ENCODE measurements around the gene HNRNPA1L2.
"Not testable (repeated sequence)": the region's sequence is repeated elsewhere in the genome, so short reads cannot be mapped to it uniquely, and the experiment has no call there.

HNRNPA1L2 gene

DNA sequence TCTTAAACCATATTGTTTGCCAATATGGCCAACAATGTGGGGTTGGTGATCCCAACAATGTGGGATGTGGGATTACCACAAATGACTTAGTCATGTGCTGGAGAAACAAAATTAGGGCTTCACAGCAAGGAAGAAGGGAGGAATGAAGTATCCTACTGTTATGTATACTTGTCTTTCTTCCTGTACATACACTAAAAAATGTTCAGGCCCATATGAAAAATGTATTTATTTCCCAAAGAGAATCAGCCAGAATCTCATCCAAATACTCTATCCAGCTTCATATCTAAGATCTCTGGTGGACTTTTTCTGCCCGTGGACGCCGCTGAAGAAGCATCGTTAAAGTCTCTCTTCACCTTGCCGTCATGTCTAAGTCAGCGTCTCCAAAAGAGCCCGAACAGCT is at the start of gene HNRNPA1L2:
Gene HNRNPA1L2, plus strand, starts transcription at position 301 of the 400 bp plus-strand sequence. Its CDS starts 62 bp downstream, at position 363.
- DNase-seq (ENCODE audit: low read depth in 2 of 3, low spot score in 2 of 3) = no peak

DNA sequence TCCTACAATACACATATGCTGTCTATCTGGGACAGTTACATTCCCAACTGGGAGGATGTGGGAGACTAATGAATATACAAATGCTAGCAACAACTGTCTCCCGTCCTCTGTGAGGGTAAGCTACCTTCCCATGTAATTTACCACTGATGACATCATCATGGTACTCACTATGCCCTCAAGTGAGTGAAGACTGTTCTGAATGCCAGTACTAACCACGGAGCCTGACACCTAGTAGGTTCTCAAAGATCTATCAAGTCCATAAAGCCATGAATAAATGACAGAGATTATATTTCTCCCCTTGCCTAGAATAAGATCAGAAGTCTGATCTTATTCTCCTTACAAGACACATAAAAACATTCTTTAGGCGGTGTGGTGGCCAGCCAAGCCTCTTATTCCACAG is 49.1 kb upstream of the HNRNPA1L2 start:
- not testable (repeated sequence) for DNase-seq (ENCODE audit: low read depth in 2 of 3, low spot score in 2 of 3)

- not testable (repeated sequence) for DNase-seq (ENCODE audit: low read depth in 2 of 3, low spot score in 2 of 3)
Measured at GRCh38 chr13:52593812-52594211, 48.4 kb upstream of the HNRNPA1L2 start.

DNA sequence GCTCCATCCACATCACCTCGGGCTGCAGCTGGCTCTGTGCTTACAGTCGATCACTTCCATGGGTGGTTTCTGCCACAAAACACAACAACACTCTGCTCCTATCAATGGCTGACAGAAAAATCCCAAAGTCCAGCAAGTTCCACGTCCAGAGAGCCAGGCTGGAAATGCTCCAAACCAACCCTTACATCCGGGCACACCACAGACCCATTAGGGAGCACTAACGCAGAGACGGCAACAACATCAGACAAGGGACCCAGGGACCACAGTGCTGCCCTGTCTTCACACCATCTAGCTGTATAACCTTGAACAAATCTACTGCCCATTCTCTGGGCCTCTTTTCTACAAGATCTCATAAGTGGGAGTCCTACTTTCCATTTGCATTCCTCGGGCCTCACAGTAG is 47.9 kb upstream of the HNRNPA1L2 start:
- not testable (repeated sequence) for DNase-seq (ENCODE audit: low read depth in 2 of 3, low spot score in 2 of 3)

GRCh38 chr13:52597676-52598075 is 44.6 kb upstream of the HNRNPA1L2 start:
- no peak for DNase-seq (ENCODE audit: low read depth in 2 of 3, low spot score in 2 of 3)

DNA sequence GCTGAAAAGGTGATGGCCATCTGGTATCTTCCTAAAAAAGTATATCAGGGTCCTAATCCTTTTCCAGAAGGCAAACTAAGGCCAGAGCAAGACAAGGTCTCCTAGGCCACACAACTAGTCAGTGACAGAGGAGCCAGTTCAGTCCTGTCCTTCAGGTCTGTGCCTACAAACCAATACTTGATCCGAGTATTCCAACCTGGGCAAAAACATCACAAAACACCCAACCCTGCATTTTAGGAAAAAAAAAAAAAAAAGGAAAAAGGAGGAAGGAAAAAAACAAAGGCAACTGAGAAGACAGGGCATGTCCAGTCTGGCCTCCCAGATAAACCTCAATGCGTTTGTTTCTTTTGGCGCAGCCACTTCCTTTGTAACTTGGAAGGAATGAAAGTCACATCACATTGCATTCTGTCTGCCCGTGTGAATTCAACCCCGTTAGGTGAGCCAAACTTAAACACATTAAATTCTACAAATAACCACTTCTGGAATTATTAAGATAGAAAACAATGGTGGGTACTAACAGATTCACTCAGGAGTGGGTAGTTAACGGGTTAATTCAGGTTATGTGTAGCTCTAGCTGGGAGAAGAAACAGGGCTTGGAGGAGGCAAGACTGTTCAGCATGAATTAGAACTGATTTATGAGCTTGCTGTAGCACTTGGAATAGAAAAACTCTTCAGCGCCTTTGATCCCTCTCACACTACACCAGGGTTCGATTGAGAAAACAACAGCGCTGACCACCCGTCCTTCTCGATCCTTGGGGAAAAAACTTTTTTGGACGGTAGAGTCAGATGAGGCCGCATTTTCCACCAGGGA is 43.0 kb upstream of the HNRNPA1L2 start:
- no peak for DNase-seq (ENCODE audit: low read depth in 2 of 3, low spot score in 2 of 3)

DNA sequence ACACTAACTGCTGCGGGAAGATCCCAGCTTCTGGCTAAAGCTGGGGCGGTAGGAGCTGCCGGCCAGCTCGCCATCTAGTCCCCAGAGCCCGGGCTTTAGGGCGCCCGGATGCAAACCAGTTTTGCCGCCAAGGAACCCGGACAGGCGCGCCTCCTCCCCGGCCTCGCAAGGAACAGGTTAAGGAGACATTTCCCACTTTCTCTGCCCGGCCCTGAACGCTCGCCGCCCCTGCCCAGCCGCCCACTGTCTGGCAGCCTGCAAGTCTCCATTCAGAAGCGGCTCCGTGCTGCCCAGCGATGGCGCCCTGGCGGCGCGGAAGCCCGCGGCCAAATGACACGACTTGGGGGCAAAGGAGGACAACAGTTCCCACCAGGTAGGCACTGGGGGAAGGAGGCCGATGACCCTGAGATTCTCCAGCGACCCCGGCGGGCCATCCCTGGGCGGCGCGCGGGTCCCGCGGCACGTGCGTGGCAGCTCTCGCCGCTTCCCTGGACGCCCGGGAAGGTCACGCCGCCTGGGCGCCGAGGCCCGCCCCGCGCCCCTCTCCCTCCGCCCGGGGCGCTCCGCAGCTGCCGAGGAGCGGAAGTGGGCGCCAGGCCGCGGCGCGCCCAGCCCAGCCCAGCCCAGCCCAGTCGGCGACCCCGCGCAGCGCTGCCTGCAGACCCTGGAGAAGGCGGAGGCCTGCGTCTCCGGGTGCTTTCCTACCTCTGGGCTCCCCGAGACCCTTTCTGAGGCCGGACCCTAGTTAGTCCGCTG is 42.2 kb upstream of the HNRNPA1L2 start:
- no peak for DNase-seq (ENCODE audit: low read depth in 2 of 3, low spot score in 2 of 3)

DNA sequence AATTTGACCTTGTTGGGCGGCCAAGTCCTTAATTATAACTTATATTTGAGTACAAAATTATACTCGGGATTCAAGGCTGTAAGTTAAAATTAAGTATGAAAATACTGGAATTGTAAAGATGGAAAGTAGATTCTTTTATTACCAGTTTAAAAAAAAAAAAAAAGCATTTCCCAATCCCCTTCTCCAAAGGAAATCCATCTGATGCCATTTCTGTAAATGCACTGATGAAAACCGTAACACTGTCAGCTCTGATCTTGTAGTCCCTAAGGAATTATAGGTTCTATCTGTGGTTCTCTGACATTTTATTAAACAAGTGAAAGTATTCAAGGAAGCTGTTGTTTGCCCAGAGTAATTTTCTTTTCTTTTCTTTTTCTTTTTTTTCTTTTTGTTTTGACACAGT is 41.6 kb upstream of the HNRNPA1L2 start:
- no peak for DNase-seq (ENCODE audit: low read depth in 2 of 3, low spot score in 2 of 3)

- not testable (repeated sequence) for DNase-seq (ENCODE audit: low read depth in 2 of 3, low spot score in 2 of 3)
Measured at GRCh38 chr13:52603316-52603715, 38.9 kb upstream of the HNRNPA1L2 start.

GRCh38 chr13:52606126-52606525 is 36.1 kb upstream of the HNRNPA1L2 start:
- not testable (repeated sequence) for DNase-seq (ENCODE audit: low read depth in 2 of 3, low spot score in 2 of 3)

- not testable (repeated sequence) for DNase-seq (ENCODE audit: low read depth in 2 of 3, low spot score in 2 of 3)
Measured at GRCh38 chr13:52606795-52607194, 35.4 kb upstream of the HNRNPA1L2 start.

- not testable (repeated sequence) for DNase-seq (ENCODE audit: low read depth in 2 of 3, low spot score in 2 of 3)
Measured at GRCh38 chr13:52608184-52608583, 34.0 kb upstream of the HNRNPA1L2 start.

GRCh38 chr13:52609013-52609606 is 33.1 kb upstream of the HNRNPA1L2 start:
- DNase-seq (ENCODE audit: low read depth in 2 of 3, low spot score in 2 of 3) = not testable (repeated sequence)

DNA sequence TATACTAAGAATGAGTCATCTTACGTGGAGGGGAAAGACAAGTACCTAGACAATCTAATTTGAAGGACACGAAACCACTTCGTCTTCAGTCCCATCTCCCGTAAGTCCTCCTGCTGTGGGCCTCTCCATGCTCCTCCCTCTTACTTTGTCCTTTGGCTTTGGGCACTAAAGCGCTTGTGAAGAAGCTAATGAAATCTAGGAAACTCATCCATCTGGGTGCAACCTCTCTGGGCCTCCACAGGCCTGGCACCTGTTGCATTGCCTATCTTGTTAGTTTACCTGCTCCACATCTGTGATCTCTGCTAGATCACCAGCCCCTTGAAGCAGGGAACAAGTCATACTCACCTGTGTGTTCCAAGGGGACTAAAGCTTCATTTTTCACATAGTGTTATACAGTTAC is 32.1 kb upstream of the HNRNPA1L2 start:
- DNase-seq (ENCODE audit: low read depth in 2 of 3, low spot score in 2 of 3) = not testable (repeated sequence)

- no peak for DNase-seq (ENCODE audit: low read depth in 2 of 3, low spot score in 2 of 3)
Measured at GRCh38 chr13:52615134-52615801, 27.0 kb upstream of the HNRNPA1L2 start.

DNA sequence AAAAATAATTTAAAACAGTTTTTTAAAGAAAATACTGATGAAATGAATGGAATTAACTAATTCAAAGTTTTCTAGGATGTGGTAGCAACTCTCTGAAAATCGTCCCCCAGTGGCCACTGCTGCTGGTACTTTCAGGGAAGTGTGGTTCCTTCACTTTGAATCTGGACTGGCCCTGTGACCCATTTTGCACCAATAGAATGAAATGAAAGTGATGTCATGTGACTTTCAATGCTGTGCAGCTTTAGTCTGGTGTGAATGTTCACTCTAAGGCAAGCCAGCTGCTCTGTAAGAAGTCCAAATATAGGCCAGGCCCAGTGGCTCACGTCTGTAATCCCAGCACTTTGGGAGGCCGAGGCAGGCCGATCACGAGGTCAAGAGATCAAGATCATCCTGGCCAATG is 26.4 kb upstream of the HNRNPA1L2 start:
- no peak for DNase-seq (ENCODE audit: low read depth in 2 of 3, low spot score in 2 of 3)

GRCh38 chr13:52617070-52618060 is 24.9 kb upstream of the HNRNPA1L2 start:
- peak; percentile 68 to 70 (median 70) for DNase-seq (ENCODE audit: low read depth in 2 of 3, low spot score in 2 of 3)

DNA sequence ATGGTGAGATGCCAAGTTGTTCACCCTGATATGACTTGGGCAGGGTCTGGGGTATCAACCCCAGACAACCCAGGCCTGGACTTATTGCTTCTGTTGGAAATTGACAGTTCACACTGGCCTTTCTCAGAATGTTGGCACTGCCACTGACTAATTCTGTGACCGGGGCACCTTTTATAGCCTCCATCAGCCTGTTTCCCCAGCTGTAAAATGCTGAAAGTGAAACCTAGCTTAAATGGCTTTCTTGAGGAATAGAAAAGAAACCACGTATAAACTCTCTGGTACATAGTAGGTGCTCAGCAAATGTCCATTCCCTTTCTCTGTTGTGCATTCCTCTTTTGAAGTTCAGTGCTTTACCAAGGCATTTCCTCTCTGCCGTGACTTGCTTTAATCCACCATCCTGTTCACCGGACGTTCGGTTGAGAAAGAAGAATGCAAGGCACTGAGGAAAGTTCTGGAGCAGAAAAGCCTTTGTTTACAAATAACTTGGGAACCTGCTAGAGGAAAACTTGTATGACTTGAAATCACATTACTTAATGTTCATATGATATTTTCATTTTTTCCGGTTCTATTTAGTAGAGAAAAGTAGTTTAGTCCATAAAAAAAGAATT is 11.0 kb upstream of the HNRNPA1L2 start:
- DNase-seq (ENCODE audit: low read depth in 2 of 3, low spot score in 2 of 3) = not testable (repeated sequence)

- no peak for DNase-seq (ENCODE audit: low read depth in 2 of 3, low spot score in 2 of 3)
Measured at GRCh38 chr13:52638666-52639328, 3.4 kb upstream of the HNRNPA1L2 start.
